ENCODE results near the gene HOXB2.

GRCh38 chr17:48569240-48569582, 24.3 kb upstream of the HOXB2 start:
- TF ChIP-seq EZH2 (IDR thresholded peaks at IDR 0.05; ENCODE audit: borderline replicate concordance, low read length) (no peak), CTCF (IDR thresholded peaks at IDR 0.05; ENCODE audit: low read length) (no peak)
